DOHH2 (cell line): ENCODE measurements around the gene SLC37A1.

Experiments used
- H3F3A ChIP-seq: fragments of 200-600 bp; sonication (generic), shearing (Covaris generic); 2 replicates; pipeline ENCODE4 v1.6.0; 2016; ENCODE audit warnings: antibody characterized with exemption, mild to moderate bottlenecking; ENCODE audit not compliant: control insufficient read depth, insufficient read depth
- H3K27ac ChIP-seq: fragments of 200-600 bp; sonication (generic); 2 replicates; pipeline ENCODE4 v1.5.1; 2014; ENCODE audit warnings: low read depth, mild to moderate bottlenecking, low read length, moderate library complexity
- H3K27me3 ChIP-seq: fragments of 200-600 bp; sonication (generic); 2 replicates; pipeline ENCODE4 v1.6.1; 2014; ENCODE audit warnings: mild to moderate bottlenecking, low read length, mixed read lengths; ENCODE audit not compliant: control insufficient read depth
- H3K36me3 ChIP-seq: fragments of 200-600 bp; sonication (generic); 2 replicates; pipeline ENCODE4 v1.6.1; 2014; ENCODE audit warnings: mild to moderate bottlenecking, low read length, moderate library complexity, mixed read lengths; ENCODE audit not compliant: control insufficient read depth
- H3K4me1 ChIP-seq: fragments of 200-600 bp; sonication (generic); 2 replicates; pipeline ENCODE4 v1.6.1; 2014; ENCODE audit warnings: mild to moderate bottlenecking, low read length, mixed read lengths; ENCODE audit not compliant: control insufficient read depth
- H3K4me2 ChIP-seq: fragments of 200-600 bp; sonication (generic); 2 replicates; pipeline ENCODE4 v1.6.0; 2014; ENCODE audit warnings: mild to moderate bottlenecking, low read length, moderate library complexity
- H3K4me3 ChIP-seq: fragments of 200-600 bp; sonication (generic); 2 replicates; pipeline ENCODE4 v1.5.1; 2014; ENCODE audit warnings: mild to moderate bottlenecking, low read length, mixed read lengths
- H3K79me2 ChIP-seq: fragments of 200-600 bp; sonication (generic); 2 replicates; pipeline ENCODE4 v1.6.1; 2014; ENCODE audit warnings: mild to moderate bottlenecking, low read length, mixed read lengths; ENCODE audit not compliant: control insufficient read depth
- H3K9me2 ChIP-seq: fragments of 200-600 bp; sonication (generic); replicated peaks from 2 replicates; pipeline ENCODE4 v1.6.1; 2014; ENCODE audit warnings: mild to moderate bottlenecking, low read length, mixed read lengths; ENCODE audit not compliant: control insufficient read depth
- H3K9me3 ChIP-seq: fragments of 200-600 bp; sonication (generic); 2 replicates; pipeline ENCODE4 v1.6.1; 2014; ENCODE audit warnings: antibody characterized with exemption, low read length, mixed read lengths; ENCODE audit not compliant: control insufficient read depth, insufficient read depth
- H4K20me1 ChIP-seq: fragments of 200-600 bp; sonication (generic); 2 replicates; pipeline ENCODE4 v1.6.0; 2014; ENCODE audit warnings: low read depth, mild to moderate bottlenecking, antibody characterized with exemption, low read length, moderate library complexity; ENCODE audit not compliant: control insufficient read depth, insufficient read depth
- EZH2phosphoT487 ChIP-seq: fragments of 200-600 bp; sonication (generic); IDR thresholded peaks from 2 replicates; pipeline ENCODE4 v1.6.1; 2017; ENCODE audit warnings: borderline replicate concordance, mild to moderate bottlenecking, antibody characterized with exemption, low read length, moderate library complexity, mixed read lengths
- TF ChIP-seq, protein P1 (sequence below): fragments of 200-600 bp; sonication (generic); IDR thresholded peaks from one replicate; pipeline ENCODE4 v1.5.1; 2014; ENCODE audit warnings: antibody characterized with exemption, mild to moderate bottlenecking, low read depth, low read length; ENCODE audit not compliant: poor library complexity, severe bottlenecking

Gene SLC37A1

DNA sequence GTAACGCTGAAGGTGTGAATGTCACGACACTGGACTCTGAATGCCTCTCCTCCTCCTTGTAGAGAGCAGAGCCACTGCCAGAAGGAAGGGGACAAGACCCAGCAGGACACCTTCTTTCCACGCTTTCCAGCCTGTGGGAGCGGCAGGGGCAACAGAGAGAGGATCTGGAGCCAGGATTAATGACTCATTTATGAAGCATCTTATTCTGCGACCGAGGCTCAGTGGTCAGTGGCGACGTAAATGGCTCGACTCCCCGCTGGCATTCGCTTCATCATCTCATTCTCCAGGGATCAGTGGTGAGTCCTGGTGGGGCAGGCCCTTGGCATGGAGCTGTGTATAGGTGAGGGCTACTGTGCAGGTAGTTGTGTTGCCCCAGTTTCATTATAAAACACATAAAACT, 4.6 kb downstream of the SLC37A1 start:
- Histone ChIP-seq H3K4me2 (no peak overlapping the region), H4K20me1 (0 out of 2 replicates have a peak, but pooled peaks cover 7% of the 10 kb centered on the region), H3K9me3 (no peaks in the 10 kb centered on the region), H3K27me3 (no peaks in the 10 kb centered on the region), H3K27ac (no peak overlapping the region), H3K79me2 (peaks cover 72% of the 10 kb centered on the region), H3F3A (peaks cover 18% of the 10 kb centered on the region), H3K4me1 (peaks cover 45% of the 10 kb centered on the region), H3K36me3 (peaks cover 71% of the 10 kb centered on the region), H3K4me3 (no peak overlapping the region), H3K9me2 (no peaks in the 10 kb centered on the region)
- no peak for TF ChIP-seq EZH2phosphoT487
- TF ChIP-seq, protein P1, sequence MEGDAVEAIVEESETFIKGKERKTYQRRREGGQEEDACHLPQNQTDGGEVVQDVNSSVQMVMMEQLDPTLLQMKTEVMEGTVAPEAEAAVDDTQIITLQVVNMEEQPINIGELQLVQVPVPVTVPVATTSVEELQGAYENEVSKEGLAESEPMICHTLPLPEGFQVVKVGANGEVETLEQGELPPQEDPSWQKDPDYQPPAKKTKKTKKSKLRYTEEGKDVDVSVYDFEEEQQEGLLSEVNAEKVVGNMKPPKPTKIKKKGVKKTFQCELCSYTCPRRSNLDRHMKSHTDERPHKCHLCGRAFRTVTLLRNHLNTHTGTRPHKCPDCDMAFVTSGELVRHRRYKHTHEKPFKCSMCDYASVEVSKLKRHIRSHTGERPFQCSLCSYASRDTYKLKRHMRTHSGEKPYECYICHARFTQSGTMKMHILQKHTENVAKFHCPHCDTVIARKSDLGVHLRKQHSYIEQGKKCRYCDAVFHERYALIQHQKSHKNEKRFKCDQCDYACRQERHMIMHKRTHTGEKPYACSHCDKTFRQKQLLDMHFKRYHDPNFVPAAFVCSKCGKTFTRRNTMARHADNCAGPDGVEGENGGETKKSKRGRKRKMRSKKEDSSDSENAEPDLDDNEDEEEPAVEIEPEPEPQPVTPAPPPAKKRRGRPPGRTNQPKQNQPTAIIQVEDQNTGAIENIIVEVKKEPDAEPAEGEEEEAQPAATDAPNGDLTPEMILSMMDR: no peak

DNA sequence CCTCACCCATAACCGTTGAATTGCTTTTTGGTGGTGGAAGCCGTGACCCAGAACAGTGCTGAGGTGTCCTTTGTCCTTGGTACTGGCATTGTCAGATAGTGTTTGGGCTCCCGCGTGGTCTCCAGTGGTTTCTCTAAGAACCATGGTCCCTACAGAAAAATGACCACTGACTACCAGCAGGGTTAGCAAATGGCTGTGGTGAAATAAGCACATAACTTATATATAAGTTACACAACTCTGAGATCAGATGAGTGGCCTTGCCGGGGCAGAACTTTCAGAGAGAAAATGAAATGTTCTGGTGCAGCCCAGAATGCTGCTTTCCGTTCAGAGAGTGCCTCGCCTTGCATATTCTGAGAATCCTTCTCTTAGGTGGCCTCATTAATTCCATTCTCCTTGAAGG, 5.0 kb downstream of the SLC37A1 start:
- H3K9me3 ChIP-seq: no peaks in the 10 kb centered on the region
- H3K79me2 ChIP-seq: peaks cover 76% of the 10 kb centered on the region
- no peak overlapping the region for H3K27ac ChIP-seq
- TF ChIP-seq, protein P1: no peak
- no peak for TF ChIP-seq EZH2phosphoT487
- no peak overlapping the region for H3K4me2 ChIP-seq
- H3F3A ChIP-seq: peaks cover 18% of the 10 kb centered on the region
- H3K36me3 ChIP-seq: peaks cover 75% of the 10 kb centered on the region
- no peak overlapping the region for H3K4me3 ChIP-seq
- peaks cover 47% of the 10 kb centered on the region for H3K4me1 ChIP-seq
- no peaks in the 10 kb centered on the region for H3K27me3 ChIP-seq
- H4K20me1 ChIP-seq: 0 out of 2 replicates have a peak, but pooled peaks cover 7% of the 10 kb centered on the region
- H3K9me2 ChIP-seq: no peaks in the 10 kb centered on the region

DNA sequence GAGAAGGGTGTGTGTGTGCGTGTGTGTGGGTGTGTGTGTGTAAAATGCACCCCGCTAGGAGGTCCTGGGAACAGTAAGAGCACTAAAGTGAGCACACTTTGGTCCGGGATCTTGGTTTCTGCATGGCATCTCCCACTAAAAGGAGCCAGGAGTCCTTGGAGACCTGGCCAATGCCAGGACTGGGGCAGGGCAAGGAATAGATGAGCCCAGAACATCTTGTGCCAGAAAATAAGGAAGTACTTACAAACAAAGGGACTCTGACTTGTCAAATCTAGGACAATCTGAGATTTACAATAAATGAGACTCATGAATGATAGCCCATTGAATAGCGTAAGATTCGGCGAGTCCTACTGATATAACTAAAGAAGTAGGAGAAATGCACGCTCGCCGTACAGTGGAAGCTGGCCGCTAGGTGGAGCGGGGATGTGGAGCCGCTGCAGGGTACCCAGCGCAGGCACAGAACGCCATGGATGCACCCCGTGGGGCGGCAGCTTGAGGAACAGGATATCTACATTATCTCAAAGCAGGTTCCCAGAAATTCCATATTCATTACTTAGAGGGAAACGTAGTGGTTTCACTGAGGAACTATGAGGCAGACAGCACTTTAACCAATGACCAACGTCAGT, 7.1 kb downstream of the SLC37A1 start:
- peaks cover 73% of the 10 kb centered on the region for H3K79me2 ChIP-seq
- H3K4me3 ChIP-seq: no peak overlapping the region
- TF ChIP-seq, protein P1: no peak
- TF ChIP-seq EZH2phosphoT487: no peak
- no peaks in the 10 kb centered on the region for H3K9me2 ChIP-seq
- H4K20me1 ChIP-seq: 0 out of 2 replicates have a peak, but pooled peaks cover 6% of the 10 kb centered on the region
- H3K36me3 ChIP-seq: peaks cover 91% of the 10 kb centered on the region
- H3F3A ChIP-seq: peaks cover 21% of the 10 kb centered on the region
- peaks cover 57% of the 10 kb centered on the region for H3K4me1 ChIP-seq
- H3K27ac ChIP-seq: no peak overlapping the region; the same call in 1 of the 2 replicates
- no peaks in the 10 kb centered on the region for H3K9me3 ChIP-seq
- no peaks in the 10 kb centered on the region for H3K27me3 ChIP-seq
- 0 out of 2 replicates have a peak overlapping the region, but pooled peaks have one; percentile 29 for H3K4me2 ChIP-seq
